ENCODE data around the gene ARMH3. TPM values are rescaled to one million over a fixed set of nuclear protein-coding genes. Genes with fewer than 3 reads are reported as not detected.

Gene ARMH3
- total and polyA plus RNA-seq, 2 experiments from 2014 or later = 8.7 to 11.1 TPM

DNA sequence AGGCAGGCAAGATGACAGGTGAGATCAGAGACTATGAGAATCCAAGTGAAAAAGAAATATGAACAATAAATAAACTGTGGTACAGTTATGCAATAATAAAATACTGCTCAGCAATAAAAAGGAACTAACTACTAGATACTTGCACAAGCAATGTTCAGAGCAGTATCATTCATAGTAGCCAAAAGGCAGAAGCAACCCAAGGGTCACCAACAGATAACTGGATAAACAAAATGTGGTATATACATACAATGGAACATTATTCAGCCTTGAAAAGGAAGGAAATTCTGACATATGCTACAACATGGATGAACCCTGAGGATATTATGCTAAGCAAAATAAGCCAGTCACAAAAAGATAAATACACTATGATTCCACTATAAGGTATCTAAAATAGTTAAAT lies 135.4 kb downstream of the ARMH3 start (continued):
- TF ChIP-seq, protein P1, sequence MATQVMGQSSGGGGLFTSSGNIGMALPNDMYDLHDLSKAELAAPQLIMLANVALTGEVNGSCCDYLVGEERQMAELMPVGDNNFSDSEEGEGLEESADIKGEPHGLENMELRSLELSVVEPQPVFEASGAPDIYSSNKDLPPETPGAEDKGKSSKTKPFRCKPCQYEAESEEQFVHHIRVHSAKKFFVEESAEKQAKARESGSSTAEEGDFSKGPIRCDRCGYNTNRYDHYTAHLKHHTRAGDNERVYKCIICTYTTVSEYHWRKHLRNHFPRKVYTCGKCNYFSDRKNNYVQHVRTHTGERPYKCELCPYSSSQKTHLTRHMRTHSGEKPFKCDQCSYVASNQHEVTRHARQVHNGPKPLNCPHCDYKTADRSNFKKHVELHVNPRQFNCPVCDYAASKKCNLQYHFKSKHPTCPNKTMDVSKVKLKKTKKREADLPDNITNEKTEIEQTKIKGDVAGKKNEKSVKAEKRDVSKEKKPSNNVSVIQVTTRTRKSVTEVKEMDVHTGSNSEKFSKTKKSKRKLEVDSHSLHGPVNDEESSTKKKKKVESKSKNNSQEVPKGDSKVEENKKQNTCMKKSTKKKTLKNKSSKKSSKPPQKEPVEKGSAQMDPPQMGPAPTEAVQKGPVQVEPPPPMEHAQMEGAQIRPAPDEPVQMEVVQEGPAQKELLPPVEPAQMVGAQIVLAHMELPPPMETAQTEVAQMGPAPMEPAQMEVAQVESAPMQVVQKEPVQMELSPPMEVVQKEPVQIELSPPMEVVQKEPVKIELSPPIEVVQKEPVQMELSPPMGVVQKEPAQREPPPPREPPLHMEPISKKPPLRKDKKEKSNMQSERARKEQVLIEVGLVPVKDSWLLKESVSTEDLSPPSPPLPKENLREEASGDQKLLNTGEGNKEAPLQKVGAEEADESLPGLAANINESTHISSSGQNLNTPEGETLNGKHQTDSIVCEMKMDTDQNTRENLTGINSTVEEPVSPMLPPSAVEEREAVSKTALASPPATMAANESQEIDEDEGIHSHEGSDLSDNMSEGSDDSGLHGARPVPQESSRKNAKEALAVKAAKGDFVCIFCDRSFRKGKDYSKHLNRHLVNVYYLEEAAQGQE (IDR thresholded peaks at IDR 0.05; ENCODE audit: unreplicated experiment) = no peak
- no peak for TF ChIP-seq NANOG (IDR thresholded peaks at IDR 0.05; ENCODE audit: borderline replicate concordance)
- no peak for TF ChIP-seq ZNF331 (CRISPR knock-in tag; IDR thresholded peaks at IDR 0.05; ENCODE audit: low read depth)
- TF ChIP-seq ZNF114 (CRISPR knock-in tag; IDR thresholded peaks at IDR 0.05) = no peak

DNA sequence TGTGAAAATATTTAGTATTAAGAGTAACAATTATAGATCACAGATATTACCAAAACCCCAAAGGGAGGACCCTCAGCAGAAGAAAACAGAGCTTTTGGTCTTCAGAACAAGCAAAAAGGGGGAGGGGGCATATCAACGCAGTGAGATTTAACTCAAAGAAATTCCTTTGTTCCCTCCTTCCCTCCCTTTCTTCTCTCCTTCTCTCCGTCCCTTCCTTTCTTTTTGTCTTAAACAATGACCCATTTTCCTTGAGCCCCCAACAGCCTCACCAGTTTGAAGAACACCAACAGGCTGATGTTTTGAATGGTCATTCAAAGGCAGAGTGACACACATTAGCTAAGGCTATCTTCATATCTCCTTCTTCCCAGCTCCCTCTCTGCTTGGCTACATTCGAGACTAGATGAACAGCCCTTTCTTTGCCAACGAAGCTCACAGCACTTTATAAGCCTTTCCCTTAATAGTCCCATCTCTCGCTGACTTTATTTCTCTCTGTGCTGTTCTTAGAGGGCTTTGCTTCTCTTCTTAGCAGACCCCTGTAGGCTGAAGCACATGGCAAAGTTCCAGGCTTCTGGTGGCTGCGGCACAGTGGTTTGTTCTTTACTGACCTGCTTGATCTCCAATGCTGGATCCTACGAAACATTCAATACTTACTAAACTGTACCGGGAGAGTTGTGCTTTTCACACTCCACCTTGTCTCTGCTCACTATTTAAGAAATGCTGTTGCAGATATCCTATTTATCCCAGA lies 136.8 kb downstream of the ARMH3 start:
- Histone ChIP-seq H3F3A (replicated peaks; ENCODE audit: low read depth) (no peaks in the 10 kb centered on the region), H3K4me3 (no peak overlapping the region), H4K20me1 (replicated peaks; ENCODE audit: insufficient read depth) (no peaks in the 10 kb centered on the region; the same call in 1 of the 2 replicates), H3K79me2 (replicated peaks; ENCODE audit: insufficient read depth) (no peaks in the 10 kb centered on the region; the same call in 1 of the 2 replicates), H3K27ac (ENCODE audit: low read depth) (peak overlapping the region; percentile 62), H3K4me2 (peak overlapping the region; percentile 29; the same call in 1 of the 2 replicates), H2AFZ (no peak overlapping the region), H3K9me2 (ENCODE audit: insufficient read depth) (no peaks in the 10 kb centered on the region), H3K27me3 (ENCODE audit: insufficient read depth) (no peaks in the 10 kb centered on the region), H3K36me3 (ENCODE audit: insufficient read depth) (no peaks in the 10 kb centered on the region), H3K4me1 (ENCODE audit: insufficient read depth) (peaks cover 25% of the 10 kb centered on the region; the same call in 1 of the 2 replicates)
- ATAC-seq (peak; percentile 74), DNase-seq (ENCODE audit: low spot score) (peak; percentile 64)
- TF ChIP-seq, protein P2, sequence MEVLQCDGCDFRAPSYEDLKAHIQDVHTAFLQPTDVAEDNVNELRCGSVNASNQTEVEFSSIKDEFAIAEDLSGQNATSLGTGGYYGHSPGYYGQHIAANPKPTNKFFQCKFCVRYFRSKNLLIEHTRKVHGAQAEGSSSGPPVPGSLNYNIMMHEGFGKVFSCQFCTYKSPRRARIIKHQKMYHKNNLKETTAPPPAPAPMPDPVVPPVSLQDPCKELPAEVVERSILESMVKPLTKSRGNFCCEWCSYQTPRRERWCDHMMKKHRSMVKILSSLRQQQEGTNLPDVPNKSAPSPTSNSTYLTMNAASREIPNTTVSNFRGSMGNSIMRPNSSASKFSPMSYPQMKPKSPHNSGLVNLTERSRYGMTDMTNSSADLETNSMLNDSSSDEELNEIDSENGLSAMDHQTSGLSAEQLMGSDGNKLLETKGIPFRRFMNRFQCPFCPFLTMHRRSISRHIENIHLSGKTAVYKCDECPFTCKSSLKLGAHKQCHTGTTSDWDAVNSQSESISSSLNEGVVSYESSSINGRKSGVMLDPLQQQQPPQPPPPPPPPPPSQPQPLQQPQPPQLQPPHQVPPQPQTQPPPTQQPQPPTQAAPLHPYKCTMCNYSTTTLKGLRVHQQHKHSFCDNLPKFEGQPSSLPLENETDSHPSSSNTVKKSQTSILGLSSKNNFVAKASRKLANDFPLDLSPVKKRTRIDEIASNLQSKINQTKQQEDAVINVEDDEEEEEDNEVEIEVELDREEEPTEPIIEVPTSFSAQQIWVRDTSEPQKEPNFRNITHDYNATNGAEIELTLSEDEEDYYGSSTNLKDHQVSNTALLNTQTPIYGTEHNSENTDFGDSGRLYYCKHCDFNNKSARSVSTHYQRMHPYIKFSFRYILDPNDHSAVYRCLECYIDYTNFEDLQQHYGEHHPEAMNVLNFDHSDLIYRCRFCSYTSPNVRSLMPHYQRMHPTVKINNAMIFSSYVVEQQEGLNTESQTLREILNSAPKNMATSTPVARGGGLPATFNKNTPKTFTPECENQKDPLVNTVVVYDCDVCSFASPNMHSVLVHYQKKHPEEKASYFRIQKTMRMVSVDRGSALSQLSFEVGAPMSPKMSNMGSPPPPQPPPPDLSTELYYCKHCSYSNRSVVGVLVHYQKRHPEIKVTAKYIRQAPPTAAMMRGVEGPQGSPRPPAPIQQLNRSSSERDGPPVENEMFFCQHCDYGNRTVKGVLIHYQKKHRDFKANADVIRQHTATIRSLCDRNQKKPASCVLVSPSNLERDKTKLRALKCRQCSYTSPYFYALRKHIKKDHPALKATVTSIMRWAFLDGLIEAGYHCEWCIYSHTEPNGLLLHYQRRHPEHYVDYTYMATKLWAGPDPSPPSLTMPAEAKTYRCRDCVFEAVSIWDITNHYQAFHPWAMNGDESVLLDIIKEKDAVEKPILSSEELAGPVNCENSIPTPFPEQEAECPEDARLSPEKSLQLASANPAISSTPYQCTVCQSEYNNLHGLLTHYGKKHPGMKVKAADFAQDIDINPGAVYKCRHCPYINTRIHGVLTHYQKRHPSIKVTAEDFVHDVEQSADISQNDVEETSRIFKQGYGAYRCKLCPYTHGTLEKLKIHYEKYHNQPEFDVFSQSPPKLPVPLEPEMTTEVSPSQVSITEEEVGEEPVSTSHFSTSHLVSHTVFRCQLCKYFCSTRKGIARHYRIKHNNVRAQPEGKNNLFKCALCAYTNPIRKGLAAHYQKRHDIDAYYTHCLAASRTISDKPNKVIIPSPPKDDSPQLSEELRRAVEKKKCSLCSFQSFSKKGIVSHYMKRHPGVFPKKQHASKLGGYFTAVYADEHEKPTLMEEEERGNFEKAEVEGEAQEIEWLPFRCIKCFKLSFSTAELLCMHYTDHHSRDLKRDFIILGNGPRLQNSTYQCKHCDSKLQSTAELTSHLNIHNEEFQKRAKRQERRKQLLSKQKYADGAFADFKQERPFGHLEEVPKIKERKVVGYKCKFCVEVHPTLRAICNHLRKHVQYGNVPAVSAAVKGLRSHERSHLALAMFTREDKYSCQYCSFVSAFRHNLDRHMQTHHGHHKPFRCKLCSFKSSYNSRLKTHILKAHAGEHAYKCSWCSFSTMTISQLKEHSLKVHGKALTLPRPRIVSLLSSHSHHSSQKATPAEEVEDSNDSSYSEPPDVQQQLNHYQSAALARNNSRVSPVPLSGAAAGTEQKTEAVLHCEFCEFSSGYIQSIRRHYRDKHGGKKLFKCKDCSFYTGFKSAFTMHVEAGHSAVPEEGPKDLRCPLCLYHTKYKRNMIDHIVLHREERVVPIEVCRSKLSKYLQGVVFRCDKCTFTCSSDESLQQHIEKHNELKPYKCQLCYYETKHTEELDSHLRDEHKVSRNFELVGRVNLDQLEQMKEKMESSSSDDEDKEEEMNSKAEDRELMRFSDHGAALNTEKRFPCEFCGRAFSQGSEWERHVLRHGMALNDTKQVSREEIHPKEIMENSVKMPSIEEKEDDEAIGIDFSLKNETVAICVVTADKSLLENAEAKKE (CRISPR knock-in tag; IDR thresholded peaks at IDR 0.05) = peak; percentile 55; the same call in 1 of the 2 replicates
- TF ChIP-seq, protein P1 (IDR thresholded peaks at IDR 0.05; ENCODE audit: unreplicated experiment) = no peak
- H3K27me3 Mint-ChIP-seq (ENCODE audit: insufficient read depth, low read depth, poor library complexity) = peaks cover 3% of the 10 kb centered on the region
- H3K36me3 Mint-ChIP-seq (ENCODE audit: low read depth) = no peaks in the 10 kb centered on the region
- H3K9me3 Mint-ChIP-seq = no peaks in the 10 kb centered on the region
- no peak overlapping the region; the same call in 2 of the 3 replicates for H3K4me3 Mint-ChIP-seq
- H3K4me1 Mint-ChIP-seq = peaks cover 34% of the 10 kb centered on the region
- H3K27ac Mint-ChIP-seq = peak overlapping the region; percentile 64
